COLO668 (cell line): ENCODE data around the gene RTN1.

Experiments
- DNase-seq: peaks from one replicate; lab custom pipeline; 2025; ENCODE audit not compliant: unreplicated experiment; lab: John Stamatoyannopoulos, UW

The RTN1 gene

DNA sequence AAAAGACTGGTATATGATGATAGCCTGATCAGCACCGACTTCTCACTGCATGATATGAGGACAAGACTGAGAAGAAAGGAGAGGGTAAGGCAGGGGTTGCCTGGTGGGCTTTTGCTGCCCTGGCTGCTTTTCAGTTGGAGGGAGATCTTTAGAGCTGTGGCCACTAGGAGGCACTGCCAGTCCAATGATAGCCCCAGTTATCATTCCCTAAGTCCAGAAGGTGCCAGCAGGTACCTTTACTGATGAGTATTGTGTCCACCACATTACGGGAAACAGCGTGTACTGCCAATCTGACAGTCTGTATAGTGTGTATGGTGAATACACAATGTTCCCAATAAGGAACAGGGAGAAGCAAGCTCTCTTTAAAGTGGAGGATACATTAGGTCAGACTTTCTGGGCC is 238.2 kb downstream of the RTN1 start:
- peak; percentile 70 for DNase-seq

GRCh38 chr14:59631237-59631636 is 239.3 kb downstream of the RTN1 start:
- peak; percentile 47 for DNase-seq

GRCh38 chr14:59630288-59630963 is 240.2 kb downstream of the RTN1 start:
- peak; percentile 84 for DNase-seq

GRCh38 chr14:59629444-59630287 is 240.9 kb downstream of the RTN1 start:
- DNase-seq: no peak

GRCh38 chr14:59627011-59627520 is 243.5 kb downstream of the RTN1 start:
- DNase-seq: no peak

DNA sequence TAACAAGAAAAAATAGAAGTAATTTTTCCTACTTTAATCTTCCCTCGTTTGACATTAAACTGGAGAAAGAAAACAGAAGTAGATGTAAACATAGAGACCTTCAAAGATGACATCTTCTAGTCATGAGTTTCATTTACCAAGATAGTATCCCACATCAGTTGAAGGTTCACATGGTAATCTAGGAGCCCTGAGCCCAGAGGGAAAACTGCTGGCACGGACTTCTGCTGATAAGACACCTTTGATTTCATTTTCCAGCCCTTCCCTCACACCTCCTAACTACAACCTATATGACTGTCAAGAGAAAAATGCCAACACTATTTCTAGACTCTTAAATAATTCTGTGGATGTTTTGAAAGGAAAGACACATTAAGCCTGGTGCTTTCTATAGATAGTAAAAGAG is 247.9 kb downstream of the RTN1 start:
- no peak for DNase-seq

GRCh38 chr14:59619061-59619460 is 251.5 kb downstream of the RTN1 start:
- no peak for DNase-seq

- DNase-seq: no peak
Observed at GRCh38 chr14:59601056-59601455, 269.5 kb downstream of the RTN1 start.

DNA sequence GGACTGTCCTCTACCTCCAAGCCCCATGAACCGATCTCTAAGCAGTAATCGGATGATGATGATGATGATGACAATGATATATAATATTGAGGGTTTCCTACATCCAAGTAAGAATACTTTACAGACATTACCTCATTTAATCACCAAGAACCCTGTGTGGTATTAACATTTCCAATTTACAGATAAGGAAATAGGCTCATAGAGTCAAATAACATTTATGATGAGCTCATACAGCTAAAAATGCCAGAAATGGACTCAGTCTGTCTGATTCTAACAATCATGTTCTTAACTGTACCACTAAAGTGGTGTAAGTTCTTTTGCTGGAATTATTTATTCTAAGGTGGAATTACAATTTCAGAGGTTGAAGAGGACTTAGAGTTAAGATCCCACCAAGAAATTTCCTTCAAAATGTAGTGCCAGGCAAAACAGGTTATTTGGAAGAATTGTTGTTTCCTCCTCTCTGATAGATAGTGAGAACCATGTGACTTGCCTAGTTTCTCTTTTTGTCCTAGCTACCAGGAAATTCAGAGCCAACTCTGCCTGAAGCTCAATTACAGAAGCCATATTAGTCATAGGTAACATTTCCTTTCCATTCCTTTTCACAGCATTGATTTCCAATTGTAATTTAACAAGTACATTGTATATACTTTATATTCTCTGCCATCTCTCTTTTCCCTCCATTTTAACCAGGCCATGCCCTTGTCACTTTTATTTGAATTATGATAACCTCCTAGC is 270.2 kb downstream of the RTN1 start:
- DNase-seq: no peak

DNA sequence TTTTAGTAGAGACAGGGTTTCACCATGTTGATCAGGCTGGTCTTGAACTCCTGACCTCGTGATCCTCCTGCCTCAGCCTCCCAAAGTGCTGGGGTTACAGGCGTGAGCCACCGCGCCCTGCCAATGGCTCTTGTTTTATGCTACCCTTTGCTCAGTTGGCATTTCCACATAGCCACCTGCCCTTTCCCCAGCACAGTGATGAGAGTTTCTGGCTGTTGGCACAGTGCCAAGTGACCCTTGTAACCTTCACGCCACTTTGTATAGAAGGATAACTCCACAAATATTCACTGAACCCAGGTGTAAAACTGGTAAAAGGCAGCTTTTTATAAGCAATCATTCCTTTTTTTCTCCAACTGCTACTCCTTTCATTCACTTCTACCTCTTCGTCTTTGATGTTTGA is 275.5 kb downstream of the RTN1 start:
- DNase-seq: peak; percentile 74

DNA sequence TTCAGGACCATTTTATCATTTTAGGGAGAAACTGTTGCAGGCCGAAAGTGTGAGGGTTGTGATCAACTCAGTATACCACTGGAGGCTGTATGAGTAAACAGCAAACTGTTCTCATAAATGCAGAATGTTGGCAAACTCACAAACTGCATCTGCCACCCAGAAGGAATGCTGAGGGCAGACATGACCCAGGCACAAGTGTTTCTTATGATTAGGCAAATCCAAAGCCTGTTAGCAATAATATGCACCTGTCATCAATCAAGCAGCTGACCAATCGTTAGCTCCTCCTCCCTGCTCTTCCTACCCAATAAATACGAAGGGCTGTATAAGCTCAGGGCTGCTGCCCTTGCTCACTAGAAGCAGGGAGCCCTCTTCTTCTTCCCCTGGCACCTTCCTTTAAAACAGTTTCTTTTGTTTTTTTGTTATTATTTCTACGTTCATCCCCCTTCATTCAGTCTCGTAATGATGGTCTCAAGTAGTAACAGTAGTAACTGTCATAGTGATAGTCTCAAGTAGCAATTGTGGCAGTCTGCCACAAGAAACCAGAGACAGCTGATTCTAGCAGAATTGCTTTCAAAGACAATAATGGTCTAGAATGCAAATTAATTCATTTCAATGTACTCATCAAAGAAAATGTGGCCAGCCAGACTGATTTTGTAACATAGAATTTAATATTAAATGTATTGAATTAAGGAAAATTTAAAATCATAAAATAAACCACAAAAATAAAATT is 278.8 kb downstream of the RTN1 start:
- no peak for DNase-seq

- no peak for DNase-seq
Observed at GRCh38 chr14:59588101-59588500, 282.5 kb downstream of the RTN1 start.

GRCh38 chr14:59585891-59586554 is 284.6 kb downstream of the RTN1 start:
- no peak for DNase-seq

GRCh38 chr14:59583755-59584154 is 286.8 kb downstream of the RTN1 start:
- no peak for DNase-seq

- DNase-seq: no peak
Observed at GRCh38 chr14:59582845-59583509, 287.6 kb downstream of the RTN1 start.

DNA sequence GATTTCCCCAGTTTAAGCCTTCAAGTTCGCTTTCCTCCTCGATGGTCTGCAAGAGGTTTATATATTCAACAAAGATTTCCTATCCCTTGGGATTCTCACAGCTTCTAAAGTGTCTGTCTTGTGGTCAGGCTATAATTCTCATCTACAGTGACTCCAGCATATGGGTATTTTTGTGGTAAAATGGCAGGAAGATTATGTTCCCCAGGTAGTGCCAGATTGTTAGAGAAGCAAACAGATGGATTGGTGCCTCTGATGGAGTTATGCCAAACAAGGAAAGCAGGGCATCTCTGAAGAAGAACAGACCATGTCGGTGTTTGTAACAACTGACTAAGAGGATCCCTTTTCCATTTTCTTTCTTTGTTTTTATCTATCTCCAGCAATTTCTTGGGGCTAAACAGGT is 288.4 kb downstream of the RTN1 start:
- DNase-seq: no peak

DNA sequence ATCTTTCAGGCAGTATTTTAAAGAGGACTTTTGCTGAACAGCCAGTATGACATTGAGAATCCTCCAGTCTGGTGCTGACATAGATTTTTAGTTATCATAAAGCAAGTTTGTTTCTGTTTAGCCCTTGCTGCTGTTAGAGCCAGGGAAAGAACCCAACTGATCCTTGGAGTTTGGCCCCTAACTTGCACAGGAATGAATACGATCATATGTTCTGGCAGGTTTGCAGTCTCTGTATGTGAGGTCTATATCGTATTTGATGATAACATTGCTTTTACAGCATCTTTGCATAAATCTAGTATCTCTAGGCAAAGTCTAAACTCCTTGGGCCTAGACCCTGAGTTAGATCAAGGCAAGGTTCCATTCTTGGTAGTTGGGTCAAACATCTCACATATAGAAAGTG is 289.7 kb downstream of the RTN1 start:
- DNase-seq: no peak

GRCh38 chr14:59576332-59577294 is 294.0 kb downstream of the RTN1 start, which contains the start of gene CCDC175:
CCDC175 (minus strand) TSS chr14:59576812; CDS start chr14:59576775, 37 bp downstream.
- DNase-seq: peak; percentile 97

DNA sequence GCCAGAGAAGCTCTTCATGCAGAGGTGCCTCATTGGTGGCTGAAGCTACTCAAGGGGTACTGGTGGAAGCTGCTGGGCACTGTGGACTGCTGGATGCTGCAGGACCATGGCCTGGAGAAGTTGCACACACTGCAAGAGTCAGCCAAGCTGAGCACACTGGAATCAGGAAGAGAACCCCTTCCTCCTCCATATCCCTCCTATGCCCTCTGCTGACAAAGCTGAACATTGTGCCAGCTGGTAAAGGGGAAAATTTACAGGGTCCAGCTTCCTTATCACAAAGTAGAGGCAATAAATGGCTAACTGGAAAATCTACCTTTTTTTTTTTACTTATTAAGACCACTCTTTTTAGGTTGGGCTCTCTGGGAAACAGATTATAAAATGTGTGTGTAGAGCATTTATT is 300.5 kb downstream of the RTN1 start:
- DNase-seq: peak; percentile 24
